Measurements from ENCODE around the gene PPP2R3A. TPM values are rescaled to one million over a fixed set of nuclear protein-coding genes. Genes with fewer than 3 reads are reported as not detected.

Gene PPP2R3A
- total RNA-seq, 1 donor from 2014 or later, result 10.5 TPM

GRCh38 chr3:135990903-135991302 is 25.4 kb downstream of the PPP2R3A start:
- DNase-seq (ENCODE audit: low spot score in 2 of 2), result no peak
- intact Hi-C loops (cut with DNase I), result loop anchor here (1.0 to 10.0 kb wide), 2 partner anchors 26 to 204 kb away; partner anchors contain the start of genes MSL2 and PPP2R3A
- no peaks in the 10 kb centered on the region for H3K27me3 ChIP-seq
- H3K27ac ChIP-seq, result peak overlapping the region; percentile 62 to 84
- no peak for TF ChIP-seq CTCF (IDR thresholded peaks at IDR 0.05)
- H3K4me3 ChIP-seq, result no peak overlapping the region
- no peaks in the 10 kb centered on the region for H3K9me3 ChIP-seq
- H3K36me3 ChIP-seq, result no peaks in the 10 kb centered on the region
- H3K4me1 ChIP-seq, result peaks cover 4 to 14% of the 10 kb centered on the region in 2 donors

- intact Hi-C loops (cut with DNase I), result loop anchor here (10.0 kb wide), 1 partner anchor 203 kb away; the partner anchor contains the start of gene MSL2
- Histone ChIP-seq H3K9me3 (no peaks in the 10 kb centered on the region), H3K4me1 (peaks cover 4 to 17% of the 10 kb centered on the region in 2 donors), H3K27me3 (no peaks in the 10 kb centered on the region), H3K36me3 (no peaks in the 10 kb centered on the region), H3K27ac (peak overlapping the region; percentile 62 to 84), H3K4me3 (no peak overlapping the region)
- TF ChIP-seq CTCF (IDR thresholded peaks at IDR 0.05), result no peak
- no peak for DNase-seq (ENCODE audit: low spot score in 2 of 2)
These were observed 26.1 kb downstream of the PPP2R3A start for GRCh38 chr3:135991621-135992020.

- Histone ChIP-seq H3K27ac (peak overlapping the region; percentile 62 to 84), H3K36me3 (no peaks in the 10 kb centered on the region), H3K27me3 (no peaks in the 10 kb centered on the region), H3K9me3 (no peaks in the 10 kb centered on the region), H3K4me1 (peaks cover 4 to 17% of the 10 kb centered on the region in 2 donors), H3K4me3 (no peak overlapping the region)
- TF ChIP-seq CTCF (IDR thresholded peaks at IDR 0.05), result no peak
- intact Hi-C loops (cut with DNase I), result loop anchor here (10.0 kb wide), 1 partner anchor 203 kb away; the partner anchor contains the start of gene MSL2
- DNase-seq (ENCODE audit: low spot score in 2 of 2), result peak in 1 of 2 donors; percentile 66
These were observed 26.5 kb downstream of the PPP2R3A start for GRCh38 chr3:135992072-135992471.

- no peaks in the 10 kb centered on the region for H3K27me3 ChIP-seq
- DNase-seq (ENCODE audit: low spot score in 2 of 2), result no peak
- no peaks in the 10 kb centered on the region for H3K36me3 ChIP-seq
- intact Hi-C loops (cut with DNase I), result loop anchor here (10.0 kb wide), 1 partner anchor 200 kb away; the partner anchor contains the start of gene MSL2
- TF ChIP-seq CTCF (IDR thresholded peaks at IDR 0.05), result no peak
- peaks cover 4 to 17% of the 10 kb centered on the region in 2 donors for H3K4me1 ChIP-seq
- peak overlapping the region in 1 of 2 donors; percentile 84 for H3K27ac ChIP-seq
- H3K4me3 ChIP-seq, result no peak overlapping the region
- no peaks in the 10 kb centered on the region for H3K9me3 ChIP-seq
These were observed 29.3 kb downstream of the PPP2R3A start for GRCh38 chr3:135994708-135995337.

- Histone ChIP-seq H3K27ac (peak overlapping the region in 1 of 2 donors; percentile 33), H3K4me3 (no peak overlapping the region), H3K4me1 (peaks cover 4 to 16% of the 10 kb centered on the region in 2 donors), H3K9me3 (no peaks in the 10 kb centered on the region), H3K27me3 (no peaks in the 10 kb centered on the region), H3K36me3 (no peaks in the 10 kb centered on the region)
- no peak for TF ChIP-seq CTCF (IDR thresholded peaks at IDR 0.05)
- DNase-seq (ENCODE audit: low spot score in 2 of 2), result no peak
- intact Hi-C loops (cut with DNase I), result loop anchor here (10.0 kb wide), 1 partner anchor 199 kb away; the partner anchor contains the start of gene MSL2
These were observed 30.2 kb downstream of the PPP2R3A start for GRCh38 chr3:135995766-135996165.
